GM18868 (cell line): ENCODE measurements around the gene PPP2R5E.

ENCODE experiments used
- ATAC-seq: cut with Tn5 transposase; IDR thresholded peaks from one replicate; pipeline ENCODE4 v1.9.1; 2021; ENCODE audit warnings: mild to moderate bottlenecking, moderate library complexity; ENCODE audit not compliant: unreplicated experiment

Gene PPP2R5E

DNA sequence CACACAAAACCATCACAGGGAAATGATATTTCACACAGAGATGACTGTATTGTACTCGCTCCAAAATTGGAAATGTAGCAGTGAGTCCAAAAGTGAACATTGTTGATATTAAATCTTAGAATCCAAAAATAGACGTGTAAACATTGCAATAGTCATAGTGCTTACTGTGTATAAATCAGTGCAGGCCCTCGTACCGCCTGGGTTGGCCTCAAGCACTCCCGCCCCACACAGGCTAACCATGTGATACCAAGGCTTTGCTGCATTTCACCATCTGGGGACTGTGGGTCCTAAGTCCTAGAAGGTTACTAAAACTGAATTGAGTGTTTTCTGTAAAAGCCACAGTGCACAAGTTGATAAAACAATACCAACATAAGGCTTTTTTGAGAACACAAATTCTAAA lies 107.3 kb downstream of the PPP2R5E start:
- no peak for ATAC-seq

DNA sequence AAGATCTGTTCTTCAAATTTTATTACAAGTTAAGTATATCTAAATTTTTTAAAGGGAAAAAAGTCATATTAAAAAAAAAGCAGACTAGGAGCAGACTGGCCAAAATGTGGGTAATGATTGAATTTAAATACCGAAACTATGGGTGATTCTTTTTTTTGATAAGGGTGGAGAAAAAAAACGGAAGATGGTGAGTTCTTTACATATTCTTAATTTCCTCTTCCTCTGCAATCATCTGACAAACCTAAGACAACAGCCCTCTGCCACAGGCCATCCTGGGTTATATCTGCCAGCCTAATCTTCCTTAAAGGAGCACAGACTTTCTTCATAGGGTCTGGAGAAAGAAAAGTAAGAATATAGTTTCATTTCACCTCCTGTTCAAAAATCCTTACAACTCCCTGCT lies 108.0 kb downstream of the PPP2R5E start:
- ATAC-seq, result no peak

GRCh38 chr14:63432888-63433552 lies 110.2 kb downstream of the PPP2R5E start:
- no peak for ATAC-seq

- no peak for ATAC-seq
These were observed 110.9 kb downstream of the PPP2R5E start for GRCh38 chr14:63432228-63432627.

DNA sequence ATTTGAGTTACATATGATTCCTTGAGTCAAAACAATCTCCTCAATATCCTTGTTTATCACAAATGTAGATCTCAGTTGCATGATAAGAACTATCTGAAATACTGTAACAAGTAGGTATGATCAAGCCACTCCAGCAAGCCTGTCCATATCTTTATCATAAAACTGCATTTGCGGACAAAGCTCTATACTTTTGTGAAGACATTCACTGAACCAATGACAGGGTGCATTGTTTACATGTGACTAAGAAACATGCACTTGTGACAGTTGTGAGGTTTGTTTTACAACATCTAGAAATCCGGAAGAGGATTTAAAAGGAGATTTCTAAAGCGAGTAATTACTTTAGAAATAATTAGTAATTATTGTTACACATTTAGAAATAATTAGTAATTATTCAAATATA lies 111.7 kb downstream of the PPP2R5E start:
- no peak for ATAC-seq

- ATAC-seq, result no peak
These were observed 114.7 kb downstream of the PPP2R5E start for GRCh38 chr14:63428486-63428885.

DNA sequence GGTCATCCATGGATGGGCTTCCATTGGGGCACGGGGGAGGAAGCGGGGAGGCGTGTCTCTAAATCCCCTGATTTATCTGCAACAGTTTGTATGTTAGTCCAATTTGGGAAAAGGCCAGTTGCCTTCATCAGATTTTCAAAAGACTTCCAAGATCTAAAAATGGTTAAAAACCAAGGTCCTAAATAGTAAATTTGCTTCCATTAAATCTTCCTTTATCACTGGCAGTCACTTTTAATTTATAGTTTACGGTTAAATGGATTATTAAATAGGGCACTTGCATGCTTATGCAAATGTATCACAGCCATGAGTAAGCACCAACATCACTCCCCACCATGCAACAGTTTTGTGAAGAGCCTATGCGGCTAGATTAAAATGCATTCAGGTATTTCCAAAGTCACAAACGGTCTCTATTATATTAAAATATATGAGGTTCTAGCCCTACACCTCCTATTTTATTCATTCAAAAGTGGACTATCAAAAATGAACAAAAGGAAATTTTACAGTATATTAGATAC lies 116.3 kb downstream of the PPP2R5E start:
- ATAC-seq, result no peak

GRCh38 chr14:63423889-63424288 lies 119.3 kb downstream of the PPP2R5E start:
- ATAC-seq, result no peak

- no peak for ATAC-seq
These were observed 119.8 kb downstream of the PPP2R5E start for GRCh38 chr14:63423381-63423780.

DNA sequence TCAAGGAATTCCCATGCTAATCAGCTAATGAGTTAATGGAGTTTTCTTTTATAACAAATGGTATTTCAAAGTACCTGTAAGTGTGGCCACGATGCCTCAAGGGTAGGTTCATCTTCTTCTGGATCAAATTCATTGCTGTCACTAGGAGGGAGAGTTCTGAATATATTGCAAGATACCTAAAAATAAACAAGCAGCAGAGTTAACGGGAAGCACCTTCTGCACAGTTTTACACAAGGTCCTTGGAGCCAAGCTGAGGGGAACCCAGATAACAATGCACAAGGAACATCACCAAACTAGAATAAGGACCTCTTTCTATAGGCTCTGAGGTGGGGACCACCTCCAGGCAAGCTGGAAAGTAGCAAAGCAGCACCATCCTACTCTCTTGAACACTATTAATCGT lies 121.3 kb downstream of the PPP2R5E start:
- no peak for ATAC-seq

DNA sequence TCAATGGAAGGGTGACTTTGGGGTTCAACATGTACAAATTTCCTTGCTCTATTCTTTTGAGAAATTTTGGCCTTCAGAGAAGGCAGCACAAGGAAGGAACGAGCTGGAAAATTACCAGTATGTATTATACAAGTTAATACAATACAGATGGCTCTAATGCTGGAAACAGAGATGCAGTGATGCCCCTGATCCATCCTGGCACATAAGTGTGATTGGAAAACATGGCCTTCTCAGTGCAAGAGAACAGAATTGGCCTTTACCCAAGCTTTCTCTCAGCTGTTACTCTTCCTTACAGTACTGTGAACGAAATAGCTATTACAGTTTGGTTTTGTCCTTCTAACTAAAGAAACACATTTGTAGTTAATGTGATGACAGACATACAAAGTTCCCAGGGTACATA lies 122.0 kb downstream of the PPP2R5E start:
- no peak for ATAC-seq

GRCh38 chr14:63418020-63418419 lies 125.2 kb downstream of the PPP2R5E start:
- no peak for ATAC-seq

DNA sequence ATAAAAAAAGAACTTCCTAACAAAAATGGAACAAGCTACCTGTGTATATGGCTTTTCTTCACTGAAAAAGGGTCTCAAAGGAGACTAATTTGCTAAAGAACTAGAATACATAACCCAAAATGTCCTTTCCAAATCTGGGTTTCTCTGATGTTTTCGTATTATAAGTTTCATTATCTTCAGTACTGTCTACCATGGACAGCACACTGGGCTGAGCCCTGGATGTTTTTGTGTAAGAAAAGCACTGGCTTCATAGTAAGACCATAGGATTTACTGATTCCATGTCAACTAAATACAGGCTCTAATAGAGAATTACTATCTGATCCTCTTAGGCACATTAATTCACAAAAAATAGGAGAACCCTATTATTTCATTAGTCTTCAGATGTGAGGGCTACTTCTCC lies 130.2 kb downstream of the PPP2R5E start:
- no peak for ATAC-seq

- no peak for ATAC-seq
These were observed 136.8 kb downstream of the PPP2R5E start for GRCh38 chr14:63406333-63406732.

GRCh38 chr14:63405715-63406114 lies 137.5 kb downstream of the PPP2R5E start:
- no peak for ATAC-seq

GRCh38 chr14:63404906-63405305 lies 138.3 kb downstream of the PPP2R5E start:
- ATAC-seq, result no peak

DNA sequence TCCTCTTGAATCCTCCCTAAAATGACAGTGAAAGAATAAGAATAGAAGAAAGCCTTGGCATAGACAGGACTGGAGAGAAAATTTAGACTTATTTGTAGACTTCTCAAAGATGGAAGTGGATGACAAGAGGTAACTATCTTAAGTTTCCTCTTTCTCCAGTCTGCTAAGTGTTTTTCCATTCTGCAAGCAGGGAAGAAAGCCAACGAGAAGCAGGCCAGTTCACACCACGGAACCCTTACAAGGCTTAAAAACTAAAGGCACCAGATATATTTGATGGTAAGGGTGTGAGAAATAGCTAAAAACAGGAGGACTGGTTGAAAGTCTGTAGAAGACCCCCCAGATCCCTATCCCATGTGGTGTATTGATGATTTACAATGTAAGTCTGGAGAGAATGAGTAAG lies 141.5 kb downstream of the PPP2R5E start:
- no peak for ATAC-seq

GRCh38 chr14:63398952-63399351 lies 144.2 kb downstream of the PPP2R5E start:
- ATAC-seq, result no peak

- ATAC-seq, result no peak
These were observed 148.3 kb downstream of the PPP2R5E start for GRCh38 chr14:63394841-63395240.

- no peak for ATAC-seq
These were observed 148.7 kb downstream of the PPP2R5E start for GRCh38 chr14:63394432-63394831.

GRCh38 chr14:63393012-63393411 lies 150.2 kb downstream of the PPP2R5E start:
- ATAC-seq, result no peak

DNA sequence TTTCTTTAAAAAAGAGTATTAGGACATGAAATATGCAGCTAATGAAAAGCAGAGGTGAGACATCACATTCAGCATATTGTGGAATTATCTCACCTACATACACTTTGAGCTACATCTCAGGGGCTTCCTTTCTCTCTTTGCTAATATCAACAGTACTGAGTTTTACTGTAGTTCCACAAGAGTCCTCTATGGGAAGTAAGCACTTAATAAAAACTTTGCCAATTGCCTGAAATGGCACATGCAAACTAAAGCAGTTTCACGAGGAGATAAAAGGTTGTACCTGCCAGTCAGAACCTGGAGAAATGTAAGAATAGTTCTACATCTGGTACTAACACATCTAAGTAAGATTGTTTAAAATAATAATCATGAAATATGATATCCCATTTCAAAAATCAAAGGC lies 150.9 kb downstream of the PPP2R5E start:
- no peak for ATAC-seq

- ATAC-seq, result peak; percentile 81
These were observed 154.3 kb downstream of the PPP2R5E start for GRCh38 chr14:63388766-63389431.
